Kidney epithelial cell (primary cell): ENCODE measurements around the gene GPR68. TPM values are rescaled to one million over a fixed set of nuclear protein-coding genes. Genes with fewer than 3 reads are reported as not detected.

Source experiments
- DNase-seq: peaks from one replicate; pipeline ENCODE4 v3.0.0-alpha.2; 2010; ENCODE audit warnings: low read depth
- H3K27me3 ChIP-seq: 2 replicates; pipeline ENCODE4 v1.6.0; 2011; ENCODE audit warnings: low read length; ENCODE audit not compliant: control insufficient read depth, insufficient read depth
- H3K36me3 ChIP-seq: 2 replicates; pipeline ENCODE4 v1.5.1; 2011; ENCODE audit warnings: low read length; ENCODE audit not compliant: control insufficient read depth, insufficient read depth
- H3K4me3 ChIP-seq: 2 replicates; pipeline ENCODE4 v1.5.1; 2011; ENCODE audit warnings: low read depth, mild to moderate bottlenecking, control low read depth, low read length
- total RNA-seq: library from RNA; depleted of rRNA; stranded (reverse); fragments of >200 nt; gene quantifications from 2 replicates; pipeline ENCODE4 v1.2.3, GENCODE V29; 2015
- TF ChIP-seq, protein P1 (sequence below): IDR thresholded peaks from 2 replicates; pipeline ENCODE4 v1.5.1; 2011; ENCODE audit warnings: mild to moderate bottlenecking, moderate library complexity, low read length, control low read depth, inconsistent platforms; ENCODE audit not compliant: insufficient read depth, poor library complexity, severe bottlenecking

GPR68 gene
- total RNA-seq, 1 donor from 2014 or later, result 4.7 TPM

GRCh38 chr14:91278383-91278715 lies 33.8 kb upstream of the GPR68 start:
- Histone ChIP-seq H3K27me3 (no peaks in the 10 kb centered on the region), H3K4me3 (no peak overlapping the region), H3K36me3 (no peaks in the 10 kb centered on the region)
- TF ChIP-seq, protein P1, sequence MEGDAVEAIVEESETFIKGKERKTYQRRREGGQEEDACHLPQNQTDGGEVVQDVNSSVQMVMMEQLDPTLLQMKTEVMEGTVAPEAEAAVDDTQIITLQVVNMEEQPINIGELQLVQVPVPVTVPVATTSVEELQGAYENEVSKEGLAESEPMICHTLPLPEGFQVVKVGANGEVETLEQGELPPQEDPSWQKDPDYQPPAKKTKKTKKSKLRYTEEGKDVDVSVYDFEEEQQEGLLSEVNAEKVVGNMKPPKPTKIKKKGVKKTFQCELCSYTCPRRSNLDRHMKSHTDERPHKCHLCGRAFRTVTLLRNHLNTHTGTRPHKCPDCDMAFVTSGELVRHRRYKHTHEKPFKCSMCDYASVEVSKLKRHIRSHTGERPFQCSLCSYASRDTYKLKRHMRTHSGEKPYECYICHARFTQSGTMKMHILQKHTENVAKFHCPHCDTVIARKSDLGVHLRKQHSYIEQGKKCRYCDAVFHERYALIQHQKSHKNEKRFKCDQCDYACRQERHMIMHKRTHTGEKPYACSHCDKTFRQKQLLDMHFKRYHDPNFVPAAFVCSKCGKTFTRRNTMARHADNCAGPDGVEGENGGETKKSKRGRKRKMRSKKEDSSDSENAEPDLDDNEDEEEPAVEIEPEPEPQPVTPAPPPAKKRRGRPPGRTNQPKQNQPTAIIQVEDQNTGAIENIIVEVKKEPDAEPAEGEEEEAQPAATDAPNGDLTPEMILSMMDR, result no peak
- DNase-seq, result no peak

DNA sequence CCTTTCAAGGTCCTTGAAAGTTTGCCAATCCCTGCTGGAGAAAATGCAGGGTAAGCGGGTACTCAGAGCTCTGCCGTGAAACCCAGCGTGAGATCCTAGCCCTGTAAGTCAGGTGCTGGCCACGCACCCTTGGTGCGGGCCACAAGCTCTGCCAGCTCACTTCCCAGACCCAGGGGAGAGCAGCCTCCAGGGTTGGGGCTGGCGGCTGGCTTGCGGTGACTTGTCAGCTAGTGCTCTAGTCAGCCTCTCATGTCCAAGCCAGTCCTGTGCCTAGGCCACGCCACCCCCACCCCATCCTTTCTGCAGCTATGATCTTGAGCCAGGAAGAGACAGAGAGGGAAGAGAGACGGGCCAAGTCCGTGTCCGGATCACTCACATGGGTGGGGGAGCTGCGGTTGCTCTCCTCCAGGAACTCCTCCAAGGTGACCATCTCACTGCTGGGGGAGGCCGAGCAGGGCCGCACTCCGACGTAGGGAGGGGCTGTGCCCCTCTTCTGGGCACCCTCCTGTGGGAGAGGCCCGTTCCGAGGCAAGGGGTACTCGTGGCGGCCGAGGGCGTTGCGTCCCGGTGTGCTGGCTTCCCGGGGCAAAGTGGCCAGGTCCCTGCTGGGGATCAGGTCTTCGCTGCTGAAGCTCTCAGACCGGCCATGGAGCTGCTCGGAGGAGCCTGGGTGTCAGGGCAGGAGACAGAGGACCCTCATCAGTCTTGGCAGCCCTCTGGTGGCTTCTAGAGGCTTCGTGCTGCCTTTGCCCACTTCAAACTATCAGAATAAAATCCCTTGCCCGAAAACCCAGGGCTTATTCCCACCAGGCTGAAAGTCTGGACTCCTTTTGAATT lies 33.3 kb upstream of the GPR68 start:
- DNase-seq, result no peak
- Histone ChIP-seq H3K36me3 (no peaks in the 10 kb centered on the region), H3K4me3 (no peak overlapping the region), H3K27me3 (no peaks in the 10 kb centered on the region)
- TF ChIP-seq, protein P1, result no peak

DNA sequence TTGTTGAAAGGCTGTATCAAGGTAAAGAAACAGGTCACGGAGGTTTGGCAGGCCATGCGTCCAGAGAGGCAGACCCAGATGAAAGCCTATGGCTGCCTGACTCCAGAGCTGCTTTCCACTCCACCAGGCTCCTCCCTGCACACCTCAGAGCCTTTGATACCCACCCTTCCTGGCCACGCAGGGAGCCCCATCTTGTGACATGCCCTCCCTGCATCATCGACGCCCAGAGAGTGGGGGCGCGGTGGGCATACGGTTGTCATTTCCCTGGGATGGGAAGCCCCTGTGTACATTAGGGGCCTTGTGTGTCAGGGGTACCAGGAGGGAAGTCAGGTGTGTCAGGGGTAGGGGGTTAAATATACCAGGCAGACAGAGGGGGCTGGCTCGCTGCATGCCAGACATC lies 30.3 kb upstream of the GPR68 start:
- Histone ChIP-seq H3K36me3 (no peaks in the 10 kb centered on the region), H3K4me3 (no peak overlapping the region), H3K27me3 (no peaks in the 10 kb centered on the region)
- no peak for DNase-seq
- TF ChIP-seq, protein P1, result no peak

DNA sequence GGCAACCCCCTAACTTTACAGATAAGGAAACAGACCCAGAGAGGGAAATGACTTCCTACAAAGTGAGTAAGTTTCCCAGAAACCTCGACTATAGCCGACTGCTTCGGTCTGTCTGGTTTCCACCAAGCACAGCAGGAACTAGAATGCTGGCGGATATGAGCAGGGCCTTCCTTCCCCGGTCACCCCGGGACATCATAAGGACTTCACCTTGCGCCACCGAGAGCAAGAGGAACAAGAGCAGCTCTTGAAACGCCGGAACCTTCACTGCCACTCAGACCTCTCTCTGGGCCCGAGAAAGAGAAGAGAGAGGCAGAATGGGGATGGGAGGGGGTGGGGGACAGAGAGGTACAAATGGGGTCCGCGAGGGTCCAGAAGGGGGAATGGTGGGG lies 29.4 kb upstream of the GPR68 start:
- TF ChIP-seq, protein P1, result no peak

DNA sequence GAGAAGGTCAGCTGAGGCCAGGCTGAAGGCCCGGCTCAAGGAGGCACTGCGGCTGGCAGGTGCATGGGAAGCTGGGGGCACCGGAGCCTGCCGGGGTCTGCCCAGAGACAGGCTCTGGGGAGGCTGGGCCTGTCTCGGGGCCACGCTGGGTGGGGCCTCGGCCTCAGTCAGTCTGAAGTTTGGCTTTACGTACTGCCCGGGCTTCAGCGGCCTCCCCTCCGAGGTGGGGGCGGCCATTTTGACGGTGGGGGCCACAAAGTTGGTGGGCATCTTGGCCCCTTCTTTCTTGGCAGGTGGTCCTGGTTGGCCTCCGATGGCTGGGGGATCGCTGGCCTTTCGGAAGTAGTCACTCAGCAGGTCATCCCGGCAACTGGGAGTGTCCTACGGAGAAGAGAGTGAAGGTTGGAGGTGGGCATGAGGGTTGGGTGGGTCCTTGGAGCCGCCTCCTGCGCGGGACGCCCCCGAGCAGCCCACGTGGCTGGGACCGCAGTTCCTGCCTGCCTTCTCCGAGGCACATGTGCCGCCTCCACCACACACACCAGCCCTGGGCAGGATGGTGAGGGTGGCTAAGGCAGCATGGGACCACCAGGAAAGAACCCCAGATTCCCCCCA lies 28.9 kb upstream of the GPR68 start:
- TF ChIP-seq, protein P1, result no peak
- no peak for DNase-seq
- no peaks in the 10 kb centered on the region for H3K27me3 ChIP-seq
- no peaks in the 10 kb centered on the region for H3K36me3 ChIP-seq
- H3K4me3 ChIP-seq, result no peak overlapping the region

More for the DNA sequence above, 29.4 kb upstream of the GPR68 start:
- H3K4me3 ChIP-seq, result no peak overlapping the region
- H3K27me3 ChIP-seq, result no peaks in the 10 kb centered on the region
- no peaks in the 10 kb centered on the region for H3K36me3 ChIP-seq
- no peak for DNase-seq
